IPS DF 19.7 (cell line): Measurements from ENCODE around the gene RAB12.

Source experiments
- DNase-seq: peaks from one replicate; pipeline ENCODE4 v3.0.0-alpha.2; 2013; ENCODE audit warnings: low read depth, low spot score

Gene RAB12

GRCh38 chr18:8684577-8684976 is 75.3 kb downstream of the RAB12 start:
- DNase-seq, result no peak

GRCh38 chr18:8685141-8685913 is 76.1 kb downstream of the RAB12 start:
- no peak for DNase-seq

GRCh38 chr18:8685914-8686216 is 76.6 kb downstream of the RAB12 start:
- DNase-seq, result no peak

- DNase-seq, result no peak
Measured at GRCh38 chr18:8686611-8687010, 77.4 kb downstream of the RAB12 start.

- no peak for DNase-seq
Measured at GRCh38 chr18:8688216-8688800, 79.1 kb downstream of the RAB12 start.

- DNase-seq, result no peak
Measured at GRCh38 chr18:8688816-8689215, 79.6 kb downstream of the RAB12 start.
